Ammon's horn (tissue), 1 donor: Measurements from ENCODE around the gene ERGIC1.

Experiments used
- DNase-seq: peaks from one replicate; pipeline ENCODE4 v3.0.0-alpha.2; 2016; ENCODE audit warnings: low spot score

The ERGIC1 gene

GRCh38 chr5:172902497-172903472 lies 68.7 kb downstream of the ERGIC1 start:
- DNase-seq = peak; percentile 60

DNA sequence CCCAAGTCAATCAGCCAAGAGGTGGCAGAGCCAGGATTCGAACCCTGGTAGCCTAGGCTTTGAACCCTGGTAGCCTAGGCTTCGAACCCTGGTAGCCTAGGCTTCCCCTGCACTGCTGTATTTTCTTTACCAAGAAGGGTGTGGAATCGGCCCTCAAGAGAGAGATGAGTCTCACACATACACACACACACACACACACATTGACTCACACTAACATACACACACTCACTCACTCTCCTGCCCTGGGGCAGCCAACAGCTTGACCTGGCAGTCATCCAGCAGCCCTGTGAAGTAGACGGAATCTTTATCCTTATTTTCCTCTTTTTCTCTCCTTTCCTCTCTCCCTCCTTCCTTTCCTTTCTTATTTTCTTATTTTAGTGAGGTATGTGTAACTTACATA lies 69.7 kb downstream of the ERGIC1 start:
- DNase-seq = no peak

GRCh38 chr5:172904312-172904642 lies 70.2 kb downstream of the ERGIC1 start:
- no peak for DNase-seq

DNA sequence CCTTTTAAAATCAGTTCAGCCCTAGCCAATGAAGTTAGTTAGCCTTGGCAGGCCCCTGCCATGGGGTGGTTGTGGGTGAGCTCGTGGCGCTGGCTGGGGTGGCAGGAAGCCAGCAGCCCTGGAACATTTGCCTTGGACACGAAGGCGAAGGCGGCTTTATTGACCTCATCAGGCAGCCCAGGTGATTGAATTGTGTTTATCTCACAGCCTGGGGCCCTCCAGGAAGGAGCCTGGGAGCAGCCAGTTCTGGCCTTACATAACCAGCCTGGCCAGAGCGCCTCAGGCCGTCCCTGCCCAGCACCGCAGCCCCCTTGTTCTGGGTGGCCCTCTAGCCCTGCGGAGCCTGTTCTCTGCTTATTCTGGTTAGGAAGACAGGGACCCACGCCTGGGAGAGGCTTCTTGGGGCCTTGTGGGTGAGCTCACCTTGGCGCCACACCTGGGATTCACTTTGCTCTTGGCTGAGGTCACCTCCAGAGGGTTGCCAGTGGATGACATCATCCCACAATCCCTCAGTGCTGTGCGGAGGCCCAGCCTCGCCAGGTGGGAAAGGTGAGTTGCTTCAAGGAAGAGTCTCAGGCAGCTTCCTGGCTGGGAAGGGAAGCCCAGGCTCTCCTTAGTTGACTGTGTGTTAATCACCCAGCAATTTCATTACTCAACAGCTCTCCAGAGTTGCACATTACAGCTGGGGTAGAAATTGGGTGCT lies 70.7 kb downstream of the ERGIC1 start:
- no peak for DNase-seq

DNA sequence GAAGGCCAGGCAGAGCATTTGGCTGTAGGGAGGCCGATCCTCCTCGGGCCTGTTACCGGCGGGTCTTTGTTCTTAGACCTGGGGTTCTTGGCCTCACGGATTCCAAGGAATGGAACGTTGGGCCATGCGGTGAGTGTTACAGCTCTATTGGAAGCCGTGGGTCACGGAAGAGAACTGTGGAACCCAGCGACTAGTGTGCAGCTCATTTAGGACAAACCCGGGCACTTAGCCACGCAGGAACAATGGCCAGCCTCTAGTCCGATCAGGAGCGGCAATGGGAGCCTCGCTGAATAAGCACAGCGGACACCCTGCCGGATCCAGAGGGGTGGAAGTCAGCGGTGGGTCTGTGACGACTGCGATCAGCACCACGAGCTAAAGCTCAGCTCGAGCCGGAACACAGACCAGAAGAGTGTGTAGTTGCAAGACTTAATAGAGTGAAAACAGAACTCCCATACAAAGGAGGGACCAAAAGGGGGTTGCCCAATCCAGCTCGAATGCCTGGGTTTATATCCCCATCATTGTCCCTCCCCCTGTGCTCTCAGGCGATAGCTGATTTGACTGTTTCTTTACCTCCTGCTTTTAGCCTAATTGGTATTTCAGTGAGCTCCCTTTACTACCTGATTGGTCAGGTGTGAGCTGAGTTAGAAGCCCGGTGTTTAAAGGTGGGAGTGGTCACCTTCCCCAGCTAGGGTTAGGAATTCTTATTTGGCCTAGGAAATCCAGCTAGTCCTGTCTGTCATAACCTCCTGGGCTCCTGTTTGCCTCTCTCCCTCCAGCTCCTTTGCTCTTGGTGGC lies 71.5 kb downstream of the ERGIC1 start:
- DNase-seq = peak; percentile 81

DNA sequence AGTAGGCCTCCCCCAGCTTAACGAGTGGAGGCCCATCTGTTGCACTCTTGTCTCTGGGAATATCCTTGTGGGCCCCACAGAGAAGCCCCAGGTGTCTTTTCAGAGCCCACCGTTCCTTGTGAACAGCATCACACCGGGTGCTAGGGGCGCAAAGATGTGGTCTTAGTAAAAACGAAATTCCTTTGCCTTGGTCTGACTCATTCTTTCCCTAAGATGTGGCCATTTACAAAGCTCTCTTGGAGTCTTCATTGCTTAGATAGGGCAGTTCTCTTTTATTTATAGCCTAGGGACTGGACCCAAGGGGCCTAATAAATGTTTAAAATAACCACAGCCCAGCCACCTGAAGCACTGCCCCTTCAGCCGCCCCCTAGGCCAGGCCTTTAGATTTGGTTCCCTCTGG lies 72.4 kb downstream of the ERGIC1 start:
- no peak for DNase-seq

DNA sequence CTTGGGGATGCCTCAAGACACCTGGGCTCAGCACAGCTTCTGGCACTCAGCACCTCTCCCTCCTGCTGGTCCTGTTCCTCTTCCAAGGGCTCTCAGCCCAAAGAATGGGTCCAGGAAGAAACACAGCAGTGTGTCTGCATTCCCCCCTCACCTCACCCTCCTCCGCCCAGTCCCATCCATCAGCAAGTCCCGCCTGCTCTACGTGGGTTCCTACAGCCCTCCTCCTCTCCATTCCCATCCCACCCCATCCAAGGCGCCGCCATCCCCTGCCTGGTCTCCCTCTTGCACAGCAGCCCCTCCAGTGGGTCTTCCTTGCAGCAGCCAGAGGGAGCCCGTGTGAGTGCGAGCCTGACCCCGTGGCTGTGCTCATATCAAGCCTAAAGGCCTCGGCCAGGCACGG lies 72.8 kb downstream of the ERGIC1 start:
- no peak for DNase-seq

DNA sequence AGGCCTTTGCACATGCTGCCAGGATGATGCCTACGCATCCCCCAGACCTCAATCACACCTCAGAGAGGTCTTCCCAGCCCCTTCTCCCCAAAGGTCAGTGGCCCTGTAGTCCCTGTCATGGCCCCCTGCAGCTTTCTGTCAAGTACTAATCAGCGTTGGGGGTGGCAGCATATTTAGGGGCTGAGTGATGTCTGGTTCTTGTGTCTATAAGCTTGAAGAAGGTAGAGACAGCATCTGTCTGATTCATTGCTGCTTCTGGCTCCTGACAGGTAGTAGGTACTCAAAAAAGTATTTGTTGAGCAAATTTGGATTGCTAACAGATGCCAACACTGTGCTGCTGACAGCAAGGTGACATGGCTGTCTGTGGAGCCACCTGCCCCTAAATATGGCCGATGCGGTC lies 73.6 kb downstream of the ERGIC1 start:
- no peak for DNase-seq

DNA sequence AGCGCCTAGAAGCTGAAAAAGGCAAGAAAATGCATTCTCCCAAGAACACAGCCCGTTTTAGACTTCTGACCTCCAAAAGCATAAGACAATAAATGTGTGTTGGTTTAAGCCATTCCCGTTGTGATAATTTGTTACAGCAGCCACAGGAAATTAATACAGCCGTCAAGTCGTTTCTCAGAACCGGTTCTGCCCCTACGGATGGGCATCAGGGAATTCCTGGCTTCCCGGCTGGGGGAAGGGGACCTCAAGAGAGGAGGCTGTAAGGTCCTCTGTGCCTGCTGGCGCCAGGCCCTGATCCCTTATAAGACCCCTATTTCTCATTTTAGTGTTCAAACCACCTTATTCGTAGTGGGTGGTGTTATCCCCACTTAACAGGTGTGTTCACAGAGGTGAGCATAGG lies 74.6 kb downstream of the ERGIC1 start:
- DNase-seq = no peak

DNA sequence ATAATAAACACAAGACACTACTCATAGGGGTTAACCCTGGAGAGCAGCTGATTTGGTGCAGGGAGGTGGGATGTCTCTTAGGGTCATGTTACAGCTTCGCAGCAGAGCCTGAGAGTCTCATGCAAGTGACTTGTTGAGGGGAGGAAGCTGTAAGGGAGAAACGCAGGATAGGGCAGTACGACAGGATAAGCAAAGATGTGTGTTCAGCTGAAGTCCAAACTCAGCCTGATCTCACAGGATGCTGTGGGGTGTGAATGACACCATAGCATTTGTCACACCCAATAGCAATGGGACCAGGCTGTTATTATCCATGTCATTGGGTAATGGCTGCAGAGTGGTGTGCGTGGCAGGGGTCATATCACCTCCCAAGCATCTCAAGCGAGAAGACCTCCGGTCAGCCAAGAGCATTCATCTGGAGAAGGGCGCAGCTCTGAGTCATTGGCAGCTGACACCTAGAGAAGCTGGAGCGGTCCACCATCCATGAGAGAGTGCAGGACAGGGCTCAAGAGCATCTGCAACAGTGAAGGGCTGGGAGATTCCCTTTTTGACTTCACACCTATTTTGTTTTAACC lies 76.0 kb downstream of the ERGIC1 start:
- DNase-seq = no peak

- peak; percentile 50 for DNase-seq
Measured at GRCh38 chr5:172910828-172911627, 77.0 kb downstream of the ERGIC1 start.

DNA sequence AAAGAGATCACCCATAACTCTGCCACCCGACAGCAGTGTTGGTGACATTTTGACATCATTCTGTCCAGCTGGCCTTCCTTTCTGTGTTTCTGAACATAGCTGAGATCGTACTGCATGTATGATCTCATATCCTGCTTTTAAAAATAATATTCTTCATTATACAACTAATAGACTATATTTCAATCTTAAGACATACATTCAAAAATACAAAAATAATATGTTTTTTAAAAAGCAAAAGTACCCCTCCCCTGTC lies 77.5 kb downstream of the ERGIC1 start:
- no peak for DNase-seq

DNA sequence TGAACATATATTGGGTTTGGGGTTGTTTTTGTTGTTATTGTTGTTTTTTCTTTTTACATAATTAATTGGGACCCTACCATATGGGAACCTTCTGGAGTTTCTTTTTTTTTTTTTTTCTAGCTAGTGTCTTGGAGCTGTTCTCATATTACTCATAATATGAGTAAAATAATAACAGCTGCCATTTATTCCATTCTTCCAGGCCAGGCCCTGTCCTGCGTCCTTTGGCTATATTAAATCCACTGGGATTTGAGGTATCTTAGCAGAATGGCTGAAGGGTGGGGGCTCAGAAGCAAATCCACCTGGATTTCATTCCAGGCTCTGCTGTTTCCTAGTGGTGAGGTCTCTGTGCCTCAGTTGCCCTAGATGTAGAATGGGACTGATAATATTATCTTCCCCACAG lies 77.9 kb downstream of the ERGIC1 start:
- DNase-seq = no peak

GRCh38 chr5:172913117-172913850 lies 79.2 kb downstream of the ERGIC1 start:
- no peak for DNase-seq

GRCh38 chr5:172915514-172915913 lies 81.5 kb downstream of the ERGIC1 start:
- no peak for DNase-seq

DNA sequence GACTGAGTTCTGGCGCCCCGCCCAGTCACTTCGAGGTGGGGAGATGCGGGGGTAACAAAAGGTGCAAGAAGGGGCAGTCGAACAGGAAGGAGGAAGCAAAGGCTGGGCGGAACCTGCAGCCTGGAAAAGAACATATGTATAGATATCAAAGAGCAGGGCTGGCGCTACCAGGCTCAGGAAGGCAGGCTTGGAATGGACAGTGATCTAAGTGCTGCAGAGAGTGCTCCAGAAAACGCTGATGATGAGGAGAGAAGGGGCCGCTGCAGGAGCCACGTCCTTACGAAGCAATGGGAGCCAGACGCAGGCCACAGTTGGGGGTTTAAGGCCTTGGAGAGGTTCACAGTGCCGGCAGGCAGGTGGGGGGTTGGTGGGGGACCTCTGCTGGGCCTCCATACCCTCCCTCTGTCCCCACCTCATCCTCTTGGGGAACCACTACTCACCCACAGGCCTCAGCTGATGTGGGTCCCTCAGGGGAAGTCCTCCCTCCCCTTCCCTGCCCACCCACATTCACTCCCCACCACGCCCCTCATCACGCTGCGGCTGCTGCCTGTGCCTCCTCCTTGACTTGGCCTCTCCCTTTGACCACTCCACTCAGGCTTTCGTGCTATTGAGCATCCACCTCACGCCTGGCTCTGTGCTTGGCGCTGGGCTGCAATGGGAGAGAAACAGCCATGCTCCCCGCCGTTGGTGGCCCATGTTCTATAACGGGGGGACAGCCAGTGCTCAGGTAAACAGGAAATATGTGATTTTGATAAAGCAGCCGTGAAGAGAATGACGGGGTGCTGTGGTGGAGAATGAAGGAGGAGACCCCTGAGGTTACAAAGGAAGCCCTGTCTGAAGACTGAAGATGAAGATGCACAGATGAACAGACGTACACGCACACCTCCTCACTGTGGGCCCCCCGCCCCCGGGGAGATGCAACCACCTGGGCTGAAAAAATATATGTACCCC lies 84.6 kb downstream of the ERGIC1 start:
- DNase-seq = no peak

- DNase-seq = no peak
Measured at GRCh38 chr5:172919525-172920446, 85.7 kb downstream of the ERGIC1 start.

GRCh38 chr5:172920447-172920849 lies 86.4 kb downstream of the ERGIC1 start:
- peak; percentile 32 for DNase-seq

DNA sequence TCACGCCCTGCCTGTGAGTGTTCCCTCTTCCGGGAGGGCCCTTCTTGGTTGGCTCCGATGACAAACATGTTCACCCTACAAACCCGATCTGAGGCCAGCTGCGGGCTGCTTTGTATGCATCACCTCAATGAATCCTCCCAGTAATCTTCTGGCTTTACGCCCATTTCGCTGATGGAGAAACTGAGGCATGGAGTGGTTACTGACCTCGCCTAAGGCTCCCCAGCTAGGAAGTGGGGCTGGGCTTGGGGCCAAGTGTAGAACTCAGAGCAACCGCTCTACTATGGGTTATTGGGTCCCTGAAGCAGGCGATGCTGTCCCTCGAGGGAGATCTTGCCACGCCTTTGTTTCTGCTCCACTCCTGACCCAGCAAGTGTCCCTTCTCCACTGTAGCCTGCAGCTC lies 86.9 kb downstream of the ERGIC1 start:
- no peak for DNase-seq
